ENCODE results near the gene FOXP1. TPM values are rescaled to one million over a fixed set of nuclear protein-coding genes. Genes with fewer than 3 reads are reported as not detected.
"Not testable (repeated sequence)": the region's sequence is repeated elsewhere in the genome, so short reads cannot be mapped to it uniquely, and the experiment has no call there.

Gene FOXP1
- total and polyA plus RNA-seq, 2 experiments from 2014 or later: 121 to 132 TPM

GRCh38 chr3:71016178-71016845 lies 567.2 kb downstream of the FOXP1 start:
- Histone ChIP-seq H3K27me3 (no peaks in the 10 kb centered on the region), H3K27ac (peak overlapping the region; percentile 1), H3K4me3 (no peak overlapping the region), H3K4me1 (ENCODE audit: low read depth) (no peaks in the 10 kb centered on the region), H3K36me3 (peaks cover 16% of the 10 kb centered on the region), H3K9me3 (ENCODE audit: low read depth) (no peaks in the 10 kb centered on the region)
- DNase-seq (ENCODE audit: low read depth in 1 of 2, low spot score in 1 of 2): peak in 1 of 2 donors; percentile 43
- TF ChIP-seq CTCF (IDR thresholded peaks at IDR 0.05; ENCODE audit: low read depth, low read length): no peak

- not testable (repeated sequence) for H3K9me3 ChIP-seq (ENCODE audit: low read depth); H3K27me3 ChIP-seq; H3K4me3 ChIP-seq; H3K27ac ChIP-seq; H3K4me1 ChIP-seq (ENCODE audit: low read depth); DNase-seq (ENCODE audit: low read depth in 1 of 2, low spot score in 1 of 2)
- H3K36me3 ChIP-seq: peaks cover 16% of the 10 kb centered on the region
Measured at GRCh38 chr3:71014616-71015015, 568.9 kb downstream of the FOXP1 start.

- no peak for TF ChIP-seq CTCF (IDR thresholded peaks at IDR 0.05; ENCODE audit: low read depth, low read length)
- H3K9me3 ChIP-seq (ENCODE audit: low read depth): no peaks in the 10 kb centered on the region
- H3K4me3 ChIP-seq: no peak overlapping the region
- H3K27ac ChIP-seq: no peak overlapping the region
- H3K36me3 ChIP-seq: peaks cover 12% of the 10 kb centered on the region
- no peak for DNase-seq (ENCODE audit: low read depth in 1 of 2, low spot score in 1 of 2)
- peaks cover 2% of the 10 kb centered on the region for H3K4me1 ChIP-seq (ENCODE audit: low read depth)
- no peaks in the 10 kb centered on the region for H3K27me3 ChIP-seq
Measured at GRCh38 chr3:71012971-71013370, 570.6 kb downstream of the FOXP1 start.

- Histone ChIP-seq H3K27me3 (no peaks in the 10 kb centered on the region), H3K9me3 (ENCODE audit: low read depth) (no peaks in the 10 kb centered on the region), H3K4me3 (no peak overlapping the region), H3K27ac (no peak overlapping the region), H3K4me1 (ENCODE audit: low read depth) (peaks cover 11% of the 10 kb centered on the region), H3K36me3 (peaks cover 12% of the 10 kb centered on the region)
- no peak for TF ChIP-seq CTCF (IDR thresholded peaks at IDR 0.05; ENCODE audit: low read depth, low read length)
- DNase-seq (ENCODE audit: low read depth in 1 of 2, low spot score in 1 of 2): no peak
Measured at GRCh38 chr3:71011565-71012287, 571.8 kb downstream of the FOXP1 start.

- H3K27me3 ChIP-seq: no peaks in the 10 kb centered on the region
- no peak overlapping the region for H3K4me3 ChIP-seq
- no peak overlapping the region for H3K27ac ChIP-seq
- peaks cover 11% of the 10 kb centered on the region for H3K4me1 ChIP-seq (ENCODE audit: low read depth)
- no peaks in the 10 kb centered on the region for H3K9me3 ChIP-seq (ENCODE audit: low read depth)
- no peak for DNase-seq (ENCODE audit: low read depth in 1 of 2, low spot score in 1 of 2)
- peaks cover 12% of the 10 kb centered on the region for H3K36me3 ChIP-seq
- no peak for TF ChIP-seq CTCF (IDR thresholded peaks at IDR 0.05; ENCODE audit: low read depth, low read length)
Measured at GRCh38 chr3:71010726-71011455, 572.6 kb downstream of the FOXP1 start.

Data from cardiac muscle cell (in vitro differentiated cells and primary cell).